CD4-positive, alpha-beta T cell (primary cell): ENCODE measurements around the gene FAM171A2. TPM values are rescaled to one million over a fixed set of nuclear protein-coding genes. Genes with fewer than 3 reads are reported as not detected.

Experiments
- ATAC-seq: fragments of 200-7000 bp; cut with Tn5 transposase; one replicate; pipeline ENCODE4 v1.10.0; 2022; ENCODE audit warnings: mild to moderate bottlenecking; ENCODE audit not compliant: poor library complexity
- CTCF ChIA-PET: fragments of 350-600 bp; sonication (Branson Sonifier 250); formaldehyde crosslinking; loops from one replicate; lab custom pipeline; 2021; ENCODE audit warnings: antibody characterized with exemption, inconsistent platforms; lab: Charles Lee
- POLR2A ChIA-PET: fragments of 350-600 bp; sonication (Branson Sonifier 250); formaldehyde crosslinking; loops from one replicate; lab custom pipeline; 2021; ENCODE audit warnings: antibody characterized with exemption, inconsistent platforms; lab: Charles Lee
- DNase-seq, 14 experiments: peaks; one replicate each; pipeline ENCODE4 v3.0.0-alpha.2; 2013 to 2020; ENCODE audit warnings: mixed read lengths in 2 of 14
- H3K27ac ChIP-seq, 2 donors: one replicate each; pipeline versions ENCODE4 v1.5.1 to v1.7.0; 2013; ENCODE audit warnings: low read length in 2 of 2, low read depth in 1 of 2, mild to moderate bottlenecking in 1 of 2
- H3K27me3 ChIP-seq, 2 experiments: 1 replicate in 1 of 2; 2 replicates in 1 of 2; pipeline versions ENCODE4 v1.6.1 to v1.7.0; 2013; ENCODE audit warnings: low read length in 2 of 2, control low read depth in 1 of 2, mild to moderate bottlenecking in 1 of 2, moderate library complexity in 1 of 2; ENCODE audit not compliant: insufficient read depth in 2 of 2, control insufficient read depth in 1 of 2
- H3K36me3 ChIP-seq: one replicate; pipeline ENCODE4 v1.6.1; 2013; ENCODE audit warnings: low read length, control low read depth; ENCODE audit not compliant: insufficient read depth
- H3K4me1 ChIP-seq: one replicate; pipeline ENCODE4 v1.6.1; 2013; ENCODE audit warnings: low read length, control low read depth; ENCODE audit not compliant: insufficient read depth
- H3K4me3 ChIP-seq: one replicate; pipeline ENCODE4 v1.5.1; 2013; ENCODE audit warnings: mild to moderate bottlenecking, low read length, moderate library complexity
- H3K9me3 ChIP-seq, 2 experiments: 1 replicate in 1 of 2; 2 replicates in 1 of 2; pipeline versions ENCODE4 v1.6.1 to v1.7.0; 2013; ENCODE audit warnings: low read length in 2 of 2, mild to moderate bottlenecking in 2 of 2, control low read depth in 1 of 2, moderate library complexity in 1 of 2; ENCODE audit not compliant: control insufficient read depth in 1 of 2, insufficient read depth in 1 of 2
- H3K27ac Mint-ChIP-seq: one replicate; pipeline ENCODE4 v1.8.0; 2020; ENCODE audit warnings: mixed read lengths
- H3K27me3 Mint-ChIP-seq: one replicate; pipeline ENCODE4 v1.8.0; 2021; ENCODE audit warnings: mixed read lengths
- H3K36me3 Mint-ChIP-seq: one replicate; pipeline ENCODE4 v1.8.0; 2021; ENCODE audit warnings: low read depth, mixed read lengths
- H3K4me1 Mint-ChIP-seq: one replicate; pipeline ENCODE4 v1.8.0; 2021; ENCODE audit warnings: low read depth, mixed read lengths
- H3K4me3 Mint-ChIP-seq: one replicate; pipeline ENCODE4 v1.8.0; 2020; ENCODE audit warnings: mild to moderate bottlenecking, mixed read lengths
- H3K9me3 Mint-ChIP-seq: one replicate; pipeline ENCODE4 v1.8.0; 2020; ENCODE audit warnings: mixed read lengths
- CTCF ChIP-seq: fragments of 200-600 bp; IDR thresholded peaks from one replicate; pipeline ENCODE4 v1.8.0; 2022; ENCODE audit warnings: antibody characterized with exemption, mild to moderate bottlenecking
- intact Hi-C, 2 experiments: fragments of 100-400 bp; cut with DNase I in 1 of 2; cut with micrococcal nuclease in 1 of 2; formaldehyde crosslinking; loops; one replicate each; pipeline versions ENCODE4 v1.15.1 to v1.9.0; 2023 to 2025; cut with DNase I, micrococcal nuclease
- total RNA-seq, 174 experiments: library from RNA in 2 of 174; stranded (reverse) in 2 of 174; gene quantifications; one replicate each; pipeline ENCODE4 v1.2.3 and lab custom pipeline; 2021 to 2026

FAM171A2 gene
- total RNA-seq, 2 experiments from 2014 or later: 0.08 to 0.19 TPM

DNA sequence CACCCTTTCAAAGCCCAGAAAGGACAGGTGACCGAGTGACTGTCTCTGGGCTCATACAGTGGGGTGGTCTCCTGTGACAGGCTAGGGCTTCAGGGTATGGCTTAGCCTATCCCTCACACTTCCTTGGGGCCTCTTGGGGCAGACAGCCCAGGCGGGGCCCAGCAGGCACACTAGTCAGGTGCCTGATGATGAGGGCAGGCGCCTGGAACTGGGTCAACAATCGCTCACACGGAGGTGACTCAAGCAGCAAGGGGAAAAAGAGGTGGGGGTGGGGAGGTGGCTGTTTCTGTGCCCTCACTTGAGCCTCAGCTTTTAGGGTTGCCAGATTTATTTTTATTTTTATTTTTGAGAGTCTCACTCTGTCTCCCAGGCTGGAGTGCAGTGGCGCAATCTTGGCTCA lies 25.0 kb downstream of the FAM171A2 start:
- H3K27ac Mint-ChIP-seq: no peak overlapping the region
- no peaks in the 10 kb centered on the region for H3K27me3 ChIP-seq
- CTCF ChIA-PET: interaction anchor here (0.6 kb wide), 1 partner anchor 1053 kb away, joined by 3 read pairs; no protein-coding TSS in a partner anchor

DNA sequence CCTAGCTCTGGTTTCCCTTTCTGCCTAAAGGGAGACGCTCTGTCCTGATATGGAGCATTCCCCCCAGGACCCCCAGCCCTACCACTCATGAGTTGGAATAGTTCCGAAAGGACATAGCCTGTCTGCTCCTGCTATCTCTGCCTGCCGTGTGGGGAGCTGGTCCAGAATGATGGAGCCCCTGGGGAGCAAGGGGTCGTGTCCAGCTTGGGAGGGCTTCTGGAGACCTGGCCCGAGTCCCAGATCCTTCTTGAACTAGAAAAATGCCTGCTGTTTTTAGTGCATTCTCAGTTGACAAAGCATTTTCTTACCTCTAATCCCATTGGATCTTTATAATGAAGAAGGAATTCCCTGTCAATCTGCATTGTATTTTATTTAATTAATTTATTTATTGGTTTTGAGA lies 27.7 kb downstream of the FAM171A2 start:
- ChIA-PET POLR2A (no interaction called here), CTCF (interaction anchor here (0.7 kb wide), 1 partner anchor 9 kb away, joined by 3 read pairs; the partner anchor contains the start of gene GRN)
- ATAC-seq (no peak), DNase-seq (no peak)
- Histone ChIP-seq H3K36me3 (no peaks in the 10 kb centered on the region), H3K27ac (no peak overlapping the region), H3K27me3 (no peaks in the 10 kb centered on the region), H3K9me3 (no peaks in the 10 kb centered on the region), H3K4me1 (peaks cover 4% of the 10 kb centered on the region), H3K4me3 (no peak overlapping the region)
- H3K27me3 Mint-ChIP-seq: peaks cover 9% of the 10 kb centered on the region
- no peak overlapping the region for H3K27ac Mint-ChIP-seq
- H3K9me3 Mint-ChIP-seq: no peaks in the 10 kb centered on the region
- no peak for TF ChIP-seq CTCF
- no peak overlapping the region for H3K4me3 Mint-ChIP-seq
- H3K4me1 Mint-ChIP-seq: peaks cover 6% of the 10 kb centered on the region
- H3K36me3 Mint-ChIP-seq: no peaks in the 10 kb centered on the region
- intact Hi-C loops: no loop called here

More for the DNA sequence above, 25.0 kb downstream of the FAM171A2 start:
- TF ChIP-seq CTCF: no peak
- Mint-ChIP-seq H3K9me3 (no peaks in the 10 kb centered on the region), H3K4me1 (no peaks in the 10 kb centered on the region), H3K4me3 (no peak overlapping the region), H3K36me3 (no peaks in the 10 kb centered on the region), H3K27me3 (peaks cover 9% of the 10 kb centered on the region)
- no peak overlapping the region for H3K27ac ChIP-seq
- intact Hi-C loops: no loop called here
- H3K9me3 ChIP-seq: no peaks in the 10 kb centered on the region
- DNase-seq (peak in 2 of 14 experiments; percentile 48 to 68), ATAC-seq (peak; percentile 29)
- no peak overlapping the region for H3K4me3 ChIP-seq
- H3K4me1 ChIP-seq: no peaks in the 10 kb centered on the region
- POLR2A ChIA-PET: interaction anchor here (1.1 kb wide), 1 partner anchor 129 kb away, joined by 4 read pairs; no protein-coding TSS in a partner anchor
- no peaks in the 10 kb centered on the region for H3K36me3 ChIP-seq

DNA sequence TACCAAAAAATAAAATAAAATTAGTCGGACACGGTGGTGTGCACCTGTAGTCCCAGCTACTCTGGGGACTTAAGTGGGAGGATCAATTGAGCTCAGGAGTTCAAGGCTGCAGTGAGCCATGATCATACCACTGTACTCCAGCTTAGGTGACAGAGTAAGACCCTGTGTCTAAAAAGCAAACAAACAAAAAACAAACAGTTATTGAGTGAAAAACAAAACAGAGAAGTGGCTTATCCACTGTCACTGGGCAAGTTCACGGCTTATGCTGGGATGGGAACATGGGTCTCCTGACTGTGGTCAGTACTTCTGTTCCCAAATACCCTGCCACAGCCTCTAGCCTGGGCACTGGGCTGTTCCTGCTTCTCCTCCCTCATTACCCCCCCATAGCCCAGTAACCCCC lies 28.1 kb downstream of the FAM171A2 start:
- intact Hi-C loops: no loop called here
- TF ChIP-seq CTCF: no peak
- POLR2A ChIA-PET: no interaction called here
- DNase-seq (no peak), ATAC-seq (no peak)
- no peak overlapping the region for H3K27ac Mint-ChIP-seq
- no peak overlapping the region for H3K4me3 Mint-ChIP-seq
- CTCF ChIA-PET: no interaction called here
- H3K4me1 ChIP-seq: peaks cover 6% of the 10 kb centered on the region
- no peaks in the 10 kb centered on the region for H3K36me3 ChIP-seq
- H3K36me3 Mint-ChIP-seq: no peaks in the 10 kb centered on the region
- no peak overlapping the region for H3K4me3 ChIP-seq
- H3K9me3 Mint-ChIP-seq: no peaks in the 10 kb centered on the region
- no peak overlapping the region for H3K27ac ChIP-seq
- no peaks in the 10 kb centered on the region for H3K27me3 ChIP-seq
- H3K27me3 Mint-ChIP-seq: peaks cover 8% of the 10 kb centered on the region
- peaks cover 6% of the 10 kb centered on the region for H3K4me1 Mint-ChIP-seq
- no peaks in the 10 kb centered on the region for H3K9me3 ChIP-seq
